A673 (cell line): ENCODE measurements around the gene NOSIP.
A peak's percentile ranks its signal among the peaks of the same experiment; 100 is the strongest.

Experiments
- EZH2 ChIP-seq: fragments of 200-600 bp; sonication (generic); IDR thresholded peaks from 2 replicates; pipeline ENCODE4 v1.6.1; 2017; ENCODE audit warnings: borderline replicate concordance, low read depth, mild to moderate bottlenecking, mixed read lengths, antibody characterized with exemption, low read length; ENCODE audit not compliant: poor library complexity, severe bottlenecking
- TF ChIP-seq, protein P1 (sequence below): fragments of 300-800, 200-600 bp; sonication (generic); conservative IDR thresholded peaks from 2 replicates; pipeline ENCODE4 v1.5.1; 2017; ENCODE audit warnings: low read depth, mild to moderate bottlenecking, antibody characterized with exemption, low read length, moderate library complexity, mixed read lengths

DNA sequence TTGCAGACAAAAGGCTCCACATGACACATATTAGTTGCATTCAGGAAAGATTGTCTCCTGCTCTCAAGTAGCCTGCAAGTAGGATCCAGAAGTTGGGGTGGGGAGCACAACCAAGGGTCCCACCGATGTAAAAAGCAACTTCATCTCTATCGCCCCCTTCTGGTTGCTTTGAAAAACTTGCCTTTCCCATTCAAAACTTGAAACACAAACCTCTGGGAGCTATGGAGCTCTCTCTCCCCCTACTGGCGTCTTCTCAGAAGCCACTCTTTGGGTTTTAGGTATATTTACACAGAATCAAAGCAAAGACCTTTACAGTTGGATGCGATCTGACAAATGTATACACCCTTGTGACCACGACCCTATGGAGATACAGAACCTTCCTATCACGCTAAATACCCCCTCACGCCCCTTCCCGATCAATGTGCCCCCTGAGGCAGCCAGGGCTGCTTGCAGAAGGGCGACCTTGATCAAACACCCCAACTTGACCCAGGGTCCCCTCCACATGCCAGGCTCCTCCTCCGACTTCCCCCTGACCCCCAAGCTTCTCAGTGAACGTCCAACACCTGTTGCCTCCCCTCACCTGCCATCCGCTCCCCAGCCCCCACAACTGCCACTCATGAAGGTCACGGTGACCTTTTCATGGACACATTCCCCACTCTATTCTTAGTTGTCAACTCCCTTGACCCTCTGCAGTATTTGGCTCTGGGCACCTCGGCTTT, 10.1 kb downstream of the NOSIP start:
- TF ChIP-seq, protein P1, sequence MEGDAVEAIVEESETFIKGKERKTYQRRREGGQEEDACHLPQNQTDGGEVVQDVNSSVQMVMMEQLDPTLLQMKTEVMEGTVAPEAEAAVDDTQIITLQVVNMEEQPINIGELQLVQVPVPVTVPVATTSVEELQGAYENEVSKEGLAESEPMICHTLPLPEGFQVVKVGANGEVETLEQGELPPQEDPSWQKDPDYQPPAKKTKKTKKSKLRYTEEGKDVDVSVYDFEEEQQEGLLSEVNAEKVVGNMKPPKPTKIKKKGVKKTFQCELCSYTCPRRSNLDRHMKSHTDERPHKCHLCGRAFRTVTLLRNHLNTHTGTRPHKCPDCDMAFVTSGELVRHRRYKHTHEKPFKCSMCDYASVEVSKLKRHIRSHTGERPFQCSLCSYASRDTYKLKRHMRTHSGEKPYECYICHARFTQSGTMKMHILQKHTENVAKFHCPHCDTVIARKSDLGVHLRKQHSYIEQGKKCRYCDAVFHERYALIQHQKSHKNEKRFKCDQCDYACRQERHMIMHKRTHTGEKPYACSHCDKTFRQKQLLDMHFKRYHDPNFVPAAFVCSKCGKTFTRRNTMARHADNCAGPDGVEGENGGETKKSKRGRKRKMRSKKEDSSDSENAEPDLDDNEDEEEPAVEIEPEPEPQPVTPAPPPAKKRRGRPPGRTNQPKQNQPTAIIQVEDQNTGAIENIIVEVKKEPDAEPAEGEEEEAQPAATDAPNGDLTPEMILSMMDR, result peak; percentile 98
- TF ChIP-seq EZH2, result no peak
